A673 (cell line): ENCODE measurements around the gene CDK15. TPM values are rescaled to one million over a fixed set of nuclear protein-coding genes. Genes with fewer than 3 reads are reported as not detected.

ENCODE experiments used
- BruUV-seq: library from RNA; stranded (reverse); fragments of 400-500 nt; replicated peaks from 2 replicates; lab custom pipeline; 2021; lab: Mats Ljungman, UMichigan
- CTCF ChIA-PET: fragments of 300-600 bp; sonication (Branson Sonifier 250); formaldehyde crosslinking; loops from one replicate; lab custom pipeline; 2022; ENCODE audit warnings: antibody characterized with exemption; lab: Charles Lee
- POLR2A ChIA-PET: fragments of 300-600 bp; sonication (Branson Sonifier 250); formaldehyde crosslinking; loops from one replicate; lab custom pipeline; 2022; ENCODE audit warnings: antibody characterized with exemption; ENCODE audit not compliant: low non-redundant PET; lab: Charles Lee
- DNase-seq: peaks from one replicate; pipeline ENCODE4 v3.0.0-alpha.2; 2015; ENCODE audit warnings: low spot score
- H3K27ac ChIP-seq: fragments of 200-600 bp; sonication (generic); 2 replicates; pipeline ENCODE4 v1.5.1; 2016; ENCODE audit warnings: mixed run types, low read depth, mild to moderate bottlenecking, mixed read lengths, antibody characterized with exemption, low read length; ENCODE audit not compliant: poor library complexity, severe bottlenecking
- H3K27me3 ChIP-seq: fragments of 200-600 bp; sonication (generic); replicated peaks from 2 replicates; pipeline ENCODE4 v1.6.1; 2017; ENCODE audit warnings: mixed run types, low read depth, mild to moderate bottlenecking, mixed read lengths, antibody characterized with exemption, low read length; ENCODE audit not compliant: insufficient read depth, poor library complexity
- H3K36me3 ChIP-seq: fragments of 200-600 bp; sonication (generic); 2 replicates; pipeline ENCODE4 v1.6.1; 2016; ENCODE audit warnings: mixed run types, mild to moderate bottlenecking, mixed read lengths, antibody characterized with exemption, low read length; ENCODE audit not compliant: insufficient read depth, poor library complexity, severe bottlenecking
- H3K4me1 ChIP-seq: fragments of 200-600 bp; sonication (generic); 2 replicates; pipeline ENCODE4 v1.6.1; 2017; ENCODE audit warnings: mixed run types, mild to moderate bottlenecking, mixed read lengths, antibody characterized with exemption, low read length; ENCODE audit not compliant: insufficient read depth, poor library complexity, severe bottlenecking
- H3K4me3 ChIP-seq: fragments of 200-600 bp; sonication (generic); 2 replicates; pipeline ENCODE4 v1.5.1; 2016; ENCODE audit warnings: low read depth, mixed run types, mild to moderate bottlenecking, mixed read lengths, low read length; ENCODE audit not compliant: poor library complexity, severe bottlenecking
- H3K9me3 ChIP-seq: fragments of 200-600 bp; sonication (generic); 2 replicates; pipeline ENCODE4 v1.6.1; 2016; ENCODE audit warnings: mixed run types, low read depth, mild to moderate bottlenecking, mixed read lengths, antibody characterized with exemption, low read length; ENCODE audit not compliant: poor library complexity, severe bottlenecking
- EZH2 ChIP-seq: fragments of 200-600 bp; sonication (generic); IDR thresholded peaks from 2 replicates; pipeline ENCODE4 v1.6.1; 2017; ENCODE audit warnings: borderline replicate concordance, low read depth, mild to moderate bottlenecking, mixed read lengths, antibody characterized with exemption, low read length; ENCODE audit not compliant: poor library complexity, severe bottlenecking
- intact Hi-C: fragments of 100-400 bp; cut with micrococcal nuclease; formaldehyde crosslinking; loops from one replicate; pipeline ENCODE4 v1.10.0; 2022; ENCODE audit not compliant: unreplicated experiment
- total RNA-seq: library from RNA; stranded (reverse); gene quantifications from 2 replicates; pipeline ENCODE4 v1.2.3, GENCODE V29; 2021
- TF ChIP-seq, protein P1 (sequence below): fragments of 300-800, 200-600 bp; sonication (generic); conservative IDR thresholded peaks from 2 replicates; pipeline ENCODE4 v1.5.1; 2017; ENCODE audit warnings: low read depth, mild to moderate bottlenecking, antibody characterized with exemption, low read length, moderate library complexity, mixed read lengths

CDK15 gene
- total RNA-seq, 1 experiment from 2014 or later = 0.11 TPM

DNA sequence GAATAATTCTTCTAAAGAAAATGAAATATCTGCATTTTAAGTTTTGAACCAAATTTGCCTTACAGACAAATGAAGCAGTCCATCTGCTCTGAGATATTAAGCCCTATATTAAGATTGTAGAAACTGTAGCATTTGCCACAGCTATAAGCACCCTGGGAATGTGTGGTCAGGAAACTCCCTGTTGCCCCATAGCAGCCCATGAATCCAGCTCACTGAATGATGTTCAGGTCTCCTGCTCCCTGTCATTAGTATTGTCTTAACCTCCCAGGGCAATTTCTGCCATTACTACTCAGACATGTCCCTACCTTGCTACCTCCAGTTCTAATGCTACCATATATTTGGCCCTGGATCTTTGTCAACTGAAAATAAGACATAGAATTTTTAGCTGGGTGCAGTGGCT is 41.1 kb downstream of the CDK15 start:
- H3K9me3 ChIP-seq = no peaks in the 10 kb centered on the region
- no peaks in the 10 kb centered on the region for H3K4me1 ChIP-seq
- H3K4me3 ChIP-seq = no peak overlapping the region
- intact Hi-C loops = no loop called here
- H3K27me3 ChIP-seq = no peaks in the 10 kb centered on the region
- no peak for TF ChIP-seq EZH2
- TF ChIP-seq, protein P1, sequence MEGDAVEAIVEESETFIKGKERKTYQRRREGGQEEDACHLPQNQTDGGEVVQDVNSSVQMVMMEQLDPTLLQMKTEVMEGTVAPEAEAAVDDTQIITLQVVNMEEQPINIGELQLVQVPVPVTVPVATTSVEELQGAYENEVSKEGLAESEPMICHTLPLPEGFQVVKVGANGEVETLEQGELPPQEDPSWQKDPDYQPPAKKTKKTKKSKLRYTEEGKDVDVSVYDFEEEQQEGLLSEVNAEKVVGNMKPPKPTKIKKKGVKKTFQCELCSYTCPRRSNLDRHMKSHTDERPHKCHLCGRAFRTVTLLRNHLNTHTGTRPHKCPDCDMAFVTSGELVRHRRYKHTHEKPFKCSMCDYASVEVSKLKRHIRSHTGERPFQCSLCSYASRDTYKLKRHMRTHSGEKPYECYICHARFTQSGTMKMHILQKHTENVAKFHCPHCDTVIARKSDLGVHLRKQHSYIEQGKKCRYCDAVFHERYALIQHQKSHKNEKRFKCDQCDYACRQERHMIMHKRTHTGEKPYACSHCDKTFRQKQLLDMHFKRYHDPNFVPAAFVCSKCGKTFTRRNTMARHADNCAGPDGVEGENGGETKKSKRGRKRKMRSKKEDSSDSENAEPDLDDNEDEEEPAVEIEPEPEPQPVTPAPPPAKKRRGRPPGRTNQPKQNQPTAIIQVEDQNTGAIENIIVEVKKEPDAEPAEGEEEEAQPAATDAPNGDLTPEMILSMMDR = no peak
- no peak for DNase-seq
- H3K27ac ChIP-seq = no peak overlapping the region
- H3K36me3 ChIP-seq = no peaks in the 10 kb centered on the region
- BruUV-seq = no TSS peak
- CTCF ChIA-PET = no interaction called here
- POLR2A ChIA-PET = no interaction called here

- Histone ChIP-seq H3K27me3 (no peaks in the 10 kb centered on the region), H3K4me3 (no peak overlapping the region), H3K36me3 (no peaks in the 10 kb centered on the region), H3K9me3 (no peaks in the 10 kb centered on the region), H3K4me1 (no peaks in the 10 kb centered on the region), H3K27ac (no peak overlapping the region)
- DNase-seq = no peak
- ChIA-PET POLR2A (no interaction called here), CTCF (no interaction called here)
- TF ChIP-seq, protein P1 = no peak
- TF ChIP-seq EZH2 = no peak
- BruUV-seq = no TSS peak
- intact Hi-C loops = no loop called here
Observed at GRCh38 chr2:201852462-201852861, 46.1 kb downstream of the CDK15 start.

DNA sequence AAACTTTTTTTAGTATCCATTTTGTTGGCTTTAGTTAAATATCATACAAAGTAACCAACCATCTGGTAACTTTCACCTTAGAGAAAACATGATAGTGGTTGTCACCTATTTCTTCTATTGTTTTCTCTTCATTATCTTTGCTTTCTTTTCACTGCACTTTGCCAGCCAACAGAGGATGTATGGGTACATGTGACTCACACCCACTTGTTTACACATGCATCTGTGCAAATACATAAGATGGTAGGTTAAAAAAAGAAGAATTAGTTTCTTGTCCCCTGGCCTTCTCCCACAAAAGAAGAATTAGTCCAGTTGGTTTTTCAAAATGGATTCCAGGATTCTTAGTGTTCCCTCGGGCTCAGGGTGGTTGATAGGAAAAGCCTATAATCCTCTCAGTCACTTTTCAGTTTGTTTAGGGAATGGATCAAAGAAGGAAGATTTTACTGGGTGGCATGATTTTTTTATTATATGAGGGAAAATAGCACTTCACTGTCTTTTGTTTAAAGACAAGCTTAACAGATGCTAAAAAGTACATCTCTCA is 46.6 kb downstream of the CDK15 start:
- CTCF ChIA-PET = no interaction called here
- H3K36me3 ChIP-seq = no peaks in the 10 kb centered on the region
- TF ChIP-seq, protein P1 = no peak
- no peak for TF ChIP-seq EZH2
- no peaks in the 10 kb centered on the region for H3K9me3 ChIP-seq
- H3K27ac ChIP-seq = no peak overlapping the region
- POLR2A ChIA-PET = no interaction called here
- intact Hi-C loops = no loop called here
- no peak for DNase-seq
- no peak overlapping the region for H3K4me3 ChIP-seq
- peaks cover 3% of the 10 kb centered on the region for H3K4me1 ChIP-seq
- H3K27me3 ChIP-seq = no peaks in the 10 kb centered on the region
- no TSS peak for BruUV-seq
